Measurements from ENCODE around the gene CPT1A.

The CPT1A gene

GRCh38 chr11:68761801-68762200, 79.9 kb downstream of the CPT1A start:
- Histone ChIP-seq H3K4me1 (ENCODE audit: insufficient read depth, low read length, poor library complexity, severe bottlenecking) (no peaks in the 10 kb centered on the region), H3F3A (ENCODE audit: low read depth) (no peaks in the 10 kb centered on the region), H3K27me3 (ENCODE audit: insufficient read depth, low read length, poor library complexity, severe bottlenecking) (no peaks in the 10 kb centered on the region), H3K79me2 (ENCODE audit: insufficient read depth, low read length) (no peaks in the 10 kb centered on the region), H3K9me3 (ENCODE audit: insufficient read depth, low read depth, low read length) (no peaks in the 10 kb centered on the region), H3K9ac (ENCODE audit: low read depth, low read length, poor library complexity, severe bottlenecking) (no peak overlapping the region), H2AFZ (ENCODE audit: low read length) (no peak overlapping the region), H4K20me1 (ENCODE audit: insufficient read depth, low read length, poor library complexity, severe bottlenecking) (no peaks in the 10 kb centered on the region), H3K9me2 (replicated peaks; ENCODE audit: low read depth, low read length) (no peaks in the 10 kb centered on the region), H3K4me2 (ENCODE audit: low read depth, low read length, poor library complexity, severe bottlenecking) (no peak overlapping the region), H3K4me3 (ENCODE audit: low read length, poor library complexity, severe bottlenecking) (no peak overlapping the region), H3K36me3 (ENCODE audit: insufficient read depth, low read length) (peaks cover 74% of the 10 kb centered on the region; the same call in 1 of the 2 replicates)
- TF ChIP-seq EZH2phosphoT487 (IDR thresholded peaks at IDR 0.05; ENCODE audit: borderline replicate concordance) = no peak
- no peak for TF ChIP-seq CTCF (conservative IDR thresholded peaks at IDR 0.05; ENCODE audit: low read length)

GRCh38 chr11:68759991-68760390, 81.7 kb downstream of the CPT1A start:
- H3K9me3 ChIP-seq (ENCODE audit: insufficient read depth, low read depth, low read length) = no peaks in the 10 kb centered on the region
- no peak overlapping the region for H3K9ac ChIP-seq (ENCODE audit: low read depth, low read length, poor library complexity, severe bottlenecking)
- no peaks in the 10 kb centered on the region for H3K9me2 ChIP-seq (replicated peaks; ENCODE audit: low read depth, low read length)
- H3K27me3 ChIP-seq (ENCODE audit: insufficient read depth, low read length, poor library complexity, severe bottlenecking) = no peaks in the 10 kb centered on the region
- no peak overlapping the region for H3K4me2 ChIP-seq (ENCODE audit: low read depth, low read length, poor library complexity, severe bottlenecking)
- no peaks in the 10 kb centered on the region for H3K4me1 ChIP-seq (ENCODE audit: insufficient read depth, low read length, poor library complexity, severe bottlenecking)
- no peak overlapping the region for H2AFZ ChIP-seq (ENCODE audit: low read length)
- H3K4me3 ChIP-seq (ENCODE audit: low read length, poor library complexity, severe bottlenecking) = no peak overlapping the region
- H4K20me1 ChIP-seq (ENCODE audit: insufficient read depth, low read length, poor library complexity, severe bottlenecking) = no peaks in the 10 kb centered on the region
- H3K36me3 ChIP-seq (ENCODE audit: insufficient read depth, low read length) = peaks cover 78% of the 10 kb centered on the region; the same call in 1 of the 2 replicates
- H3F3A ChIP-seq (ENCODE audit: low read depth) = no peaks in the 10 kb centered on the region
- no peak for TF ChIP-seq EZH2phosphoT487 (IDR thresholded peaks at IDR 0.05; ENCODE audit: borderline replicate concordance)
- no peaks in the 10 kb centered on the region for H3K79me2 ChIP-seq (ENCODE audit: insufficient read depth, low read length)

GRCh38 chr11:68757711-68758110, 84.0 kb downstream of the CPT1A start:
- Histone ChIP-seq H3K79me2 (ENCODE audit: insufficient read depth, low read length) (no peaks in the 10 kb centered on the region), H3K9me2 (replicated peaks; ENCODE audit: low read depth, low read length) (no peaks in the 10 kb centered on the region), H3K27me3 (ENCODE audit: insufficient read depth, low read length, poor library complexity, severe bottlenecking) (no peaks in the 10 kb centered on the region), H3K4me1 (ENCODE audit: insufficient read depth, low read length, poor library complexity, severe bottlenecking) (no peaks in the 10 kb centered on the region), H3F3A (ENCODE audit: low read depth) (no peaks in the 10 kb centered on the region), H3K9me3 (ENCODE audit: insufficient read depth, low read depth, low read length) (no peaks in the 10 kb centered on the region), H4K20me1 (ENCODE audit: insufficient read depth, low read length, poor library complexity, severe bottlenecking) (no peaks in the 10 kb centered on the region), H3K4me3 (ENCODE audit: low read length, poor library complexity, severe bottlenecking) (no peak overlapping the region), H3K9ac (ENCODE audit: low read depth, low read length, poor library complexity, severe bottlenecking) (no peak overlapping the region), H2AFZ (ENCODE audit: low read length) (no peak overlapping the region), H3K36me3 (ENCODE audit: insufficient read depth, low read length) (peaks cover 71% of the 10 kb centered on the region; the same call in 1 of the 2 replicates), H3K4me2 (ENCODE audit: low read depth, low read length, poor library complexity, severe bottlenecking) (no peak overlapping the region)
- TF ChIP-seq CTCF (conservative IDR thresholded peaks at IDR 0.05; ENCODE audit: low read length) = no peak
- no peak for TF ChIP-seq EZH2phosphoT487 (IDR thresholded peaks at IDR 0.05; ENCODE audit: borderline replicate concordance)

GRCh38 chr11:68756171-68756766, 85.4 kb downstream of the CPT1A start:
- peaks cover 57% of the 10 kb centered on the region; the same call in 1 of the 2 replicates for H3K36me3 ChIP-seq (ENCODE audit: insufficient read depth, low read length)
- H3K9me3 ChIP-seq (ENCODE audit: insufficient read depth, low read depth, low read length) = no peaks in the 10 kb centered on the region
- H4K20me1 ChIP-seq (ENCODE audit: insufficient read depth, low read length, poor library complexity, severe bottlenecking) = no peaks in the 10 kb centered on the region
- H3K4me1 ChIP-seq (ENCODE audit: insufficient read depth, low read length, poor library complexity, severe bottlenecking) = no peaks in the 10 kb centered on the region
- H3K9me2 ChIP-seq (replicated peaks; ENCODE audit: low read depth, low read length) = no peaks in the 10 kb centered on the region
- no peak overlapping the region for H3K9ac ChIP-seq (ENCODE audit: low read depth, low read length, poor library complexity, severe bottlenecking)
- H3K27me3 ChIP-seq (ENCODE audit: insufficient read depth, low read length, poor library complexity, severe bottlenecking) = no peaks in the 10 kb centered on the region
- no peak overlapping the region for H3K4me3 ChIP-seq (ENCODE audit: low read length, poor library complexity, severe bottlenecking)
- no peak overlapping the region for H2AFZ ChIP-seq (ENCODE audit: low read length)
- no peaks in the 10 kb centered on the region for H3F3A ChIP-seq (ENCODE audit: low read depth)
- no peak for TF ChIP-seq CTCF (conservative IDR thresholded peaks at IDR 0.05; ENCODE audit: low read length)
- TF ChIP-seq EZH2phosphoT487 (IDR thresholded peaks at IDR 0.05; ENCODE audit: borderline replicate concordance) = no peak
- no peaks in the 10 kb centered on the region for H3K79me2 ChIP-seq (ENCODE audit: insufficient read depth, low read length)
- no peak overlapping the region for H3K4me2 ChIP-seq (ENCODE audit: low read depth, low read length, poor library complexity, severe bottlenecking)
